Stomach (tissue), 9 donors: ENCODE measurements around the gene ZDHHC18. TPM values are rescaled to one million over a fixed set of nuclear protein-coding genes. Genes with fewer than 3 reads are reported as not detected.

ENCODE experiments used
- DNase-seq, 2 donors: peaks; one replicate each; pipeline versions ENCODE4 v3.0.0 to v3.0.0-alpha.2; 2013 to 2019
- H3K27ac ChIP-seq, 5 donors: fragments of 200-600 bp in 4 of 5; sonication (generic) in 4 of 5; one replicate each; pipeline ENCODE4 v1.5.1; 2013 to 2019; ENCODE audit warnings: mild to moderate bottlenecking in 1 of 5, moderate library complexity in 1 of 5
- H3K27me3 ChIP-seq, 3 donors: fragments of 200-600 bp; sonication (generic); one replicate each; pipeline ENCODE4 v1.5.1; 2017 to 2019; ENCODE audit warnings: mixed run types in 1 of 3
- H3K36me3 ChIP-seq, 4 donors: fragments of 200-600 bp; sonication (generic); 1 replicate in 3 of 4; 2 replicates in 1 of 4; pipeline ENCODE4 v1.5.1; 2016 to 2019
- H3K4me1 ChIP-seq, 4 donors: fragments of 200-600 bp; sonication (generic); one replicate each; pipeline ENCODE4 v1.5.1; 2016 to 2019
- H3K4me3 ChIP-seq, 4 donors: fragments of 200-600 bp; sonication (generic) in 3 of 4; one replicate each; pipeline ENCODE4 v1.5.1; 2016 to 2019; ENCODE audit warnings: mild to moderate bottlenecking in 1 of 4
- H3K9me3 ChIP-seq, 4 donors: fragments of 200-600 bp; sonication (generic); one replicate each; pipeline ENCODE4 v1.5.1; 2016 to 2019
- EP300 ChIP-seq: sonication (generic); formaldehyde crosslinking; IDR thresholded peaks from one replicate; pipeline ENCODE4 v1.6.1; 2017; ENCODE audit warnings: antibody characterized with exemption
- POLR2A ChIP-seq, 4 donors: fragments of 450-650 bp; IDR thresholded peaks; one replicate each; pipeline ENCODE4 v1.6.1; 2016; ENCODE audit warnings: antibody characterized with exemption in 4 of 4, control low read depth in 2 of 4, mild to moderate bottlenecking in 1 of 4, moderate library complexity in 1 of 4
- POLR2AphosphoS5 ChIP-seq, 3 donors: sonication (generic); formaldehyde crosslinking; IDR thresholded peaks; one replicate each; pipeline ENCODE4 v1.6.1; 2016; ENCODE audit warnings: antibody characterized with exemption in 3 of 3
- WGBS, 5 donors: extraction: QIAGEN DNeasy Blood & Tissue Kit in 3 of 5; methylation state at CpG; one replicate each; pipeline versions ENCODE4 v1.1.5 to v1.1.7; 2013 to 2018; 5-methylcytosine and 5-hydroxymethylcytosine counted together
- intact Hi-C: fragments of 100-400 bp; cut with DNase I; formaldehyde crosslinking; loops from one replicate; pipeline ENCODE4 v1.15.1; 2023; ENCODE audit warnings: low total_unique reads
- polyA plus RNA-seq, 3 donors: library from polyadenylated mRNA; stranded (reverse); fragments of 200-250 nt; gene quantifications; one replicate each; pipeline ENCODE4 v1.2.3, GENCODE V29; 2013
- small RNA-seq, 4 donors: library from RNA; depleted of rRNA; stranded (forward); fragments of <200 nt; gene quantifications; one replicate each; pipeline ENCODE3, GENCODE V24; 2016
- total RNA-seq, 5 donors: library from RNA; depleted of rRNA; stranded (reverse); fragments of >200 nt; gene quantifications; one replicate each; pipeline versions ENCODE4 v1.1.0 to v1.2.3, GENCODE V29; 2014 to 2016
- TF ChIP-seq, protein P1 (sequence below), 7 experiments: fragments of 450-650 bp in 4 of 7; fragments of 200-600 bp in 3 of 7; sonication (generic) in 3 of 7; IDR thresholded peaks; one replicate each; pipeline ENCODE4 v1.5.1; 2016 to 2019; ENCODE audit warnings: antibody characterized with exemption in 7 of 7, control low read depth in 2 of 7, mild to moderate bottlenecking in 1 of 7
- donor health status: healthy with polysubstance abuse.
- donor health status: Bipolar disorder and iron deficiency.
- donor health status: healthy.

Gene ZDHHC18
- total and polyA plus RNA-seq, 8 donors, result 5.2 to 81.7 (median 9.2) TPM

DNA sequence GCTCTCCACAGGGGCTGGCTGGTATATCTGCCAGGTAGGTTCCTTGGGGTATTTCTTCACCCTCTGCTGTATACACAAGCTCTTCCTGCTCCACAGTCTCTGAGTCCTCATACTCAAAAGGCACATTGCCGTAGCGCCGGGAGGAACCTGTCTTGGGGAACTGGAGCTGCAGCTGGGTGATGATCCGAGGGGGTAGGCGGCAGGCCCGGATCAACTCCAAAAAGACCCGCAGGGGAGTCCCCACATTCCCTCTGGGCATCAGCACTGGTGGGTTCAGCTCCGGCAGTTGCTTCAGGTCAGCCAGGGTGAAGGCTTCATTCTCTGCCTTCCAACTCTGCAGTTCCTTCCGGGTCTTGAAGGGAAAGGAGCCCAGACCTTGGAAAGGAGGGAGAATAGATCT lies 70.9 kb downstream of the ZDHHC18 start:
- H3K27me3 ChIP-seq, result no peaks in the 10 kb centered on the region
- intact Hi-C loops, result no loop called here
- H3K9me3 ChIP-seq, result no peaks in the 10 kb centered on the region
- H3K4me1 ChIP-seq, result peaks cover 12 to 47% (median 32%) of the 10 kb centered on the region in 4 donors
- WGBS, 5 donors, result 85 to 96% (median 92%) methylated on average over 5 to 9 of the region's 9 CpGs
- TF ChIP-seq POLR2A (IDR thresholded peaks at IDR 0.05), result no peak
- TF ChIP-seq, protein P1, sequence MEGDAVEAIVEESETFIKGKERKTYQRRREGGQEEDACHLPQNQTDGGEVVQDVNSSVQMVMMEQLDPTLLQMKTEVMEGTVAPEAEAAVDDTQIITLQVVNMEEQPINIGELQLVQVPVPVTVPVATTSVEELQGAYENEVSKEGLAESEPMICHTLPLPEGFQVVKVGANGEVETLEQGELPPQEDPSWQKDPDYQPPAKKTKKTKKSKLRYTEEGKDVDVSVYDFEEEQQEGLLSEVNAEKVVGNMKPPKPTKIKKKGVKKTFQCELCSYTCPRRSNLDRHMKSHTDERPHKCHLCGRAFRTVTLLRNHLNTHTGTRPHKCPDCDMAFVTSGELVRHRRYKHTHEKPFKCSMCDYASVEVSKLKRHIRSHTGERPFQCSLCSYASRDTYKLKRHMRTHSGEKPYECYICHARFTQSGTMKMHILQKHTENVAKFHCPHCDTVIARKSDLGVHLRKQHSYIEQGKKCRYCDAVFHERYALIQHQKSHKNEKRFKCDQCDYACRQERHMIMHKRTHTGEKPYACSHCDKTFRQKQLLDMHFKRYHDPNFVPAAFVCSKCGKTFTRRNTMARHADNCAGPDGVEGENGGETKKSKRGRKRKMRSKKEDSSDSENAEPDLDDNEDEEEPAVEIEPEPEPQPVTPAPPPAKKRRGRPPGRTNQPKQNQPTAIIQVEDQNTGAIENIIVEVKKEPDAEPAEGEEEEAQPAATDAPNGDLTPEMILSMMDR (IDR thresholded peaks at IDR 0.05), result no peak
- no peak for TF ChIP-seq EP300
- no peak for TF ChIP-seq POLR2AphosphoS5 (IDR thresholded peaks at IDR 0.05)
- H3K27ac ChIP-seq, result no peak overlapping the region
- no peak for DNase-seq
- peaks cover 45 to 61% (median 60%) of the 10 kb centered on the region in 4 donors for H3K36me3 ChIP-seq
- H3K4me3 ChIP-seq, result no peak overlapping the region

DNA sequence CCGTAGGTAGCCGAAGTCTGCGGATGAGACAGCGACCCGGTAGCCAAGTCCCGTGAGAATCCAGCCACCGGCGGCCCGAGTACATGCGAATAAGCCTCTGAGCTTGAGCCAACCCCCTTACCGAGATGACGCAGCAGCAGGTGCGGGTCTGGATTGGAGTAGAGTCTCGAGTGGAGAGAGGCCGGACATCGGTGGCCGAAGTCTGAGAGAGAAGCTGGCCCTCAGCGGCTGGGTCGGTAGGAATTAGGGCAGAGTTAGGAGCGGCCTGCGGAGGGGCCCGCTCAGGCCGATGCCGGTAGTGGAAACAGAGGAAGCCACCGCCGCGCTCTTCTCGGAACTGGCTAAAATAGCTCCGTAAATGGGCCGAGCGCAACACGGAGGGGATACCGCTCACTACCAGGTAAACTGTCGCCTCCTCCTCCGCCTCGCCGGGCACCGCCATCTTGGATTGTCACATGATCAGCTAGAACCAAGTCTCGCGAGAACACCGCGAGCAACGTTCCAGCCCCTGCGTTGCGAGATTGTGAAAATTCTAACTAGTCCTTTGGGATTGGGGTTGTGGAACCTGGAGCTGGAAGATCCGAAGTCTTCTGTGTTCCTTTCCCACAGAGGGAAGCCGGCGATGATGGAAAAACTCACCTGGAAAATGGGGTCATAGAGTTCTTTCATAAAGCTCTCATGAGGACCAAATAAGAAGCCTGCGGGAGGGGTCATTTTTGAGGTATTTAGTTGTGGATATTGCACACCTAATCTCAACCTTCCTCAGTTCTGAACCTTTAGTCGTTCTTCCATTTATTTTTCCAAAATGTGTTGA lies 73.7 kb downstream of the ZDHHC18 start, which contains the start of gene GPATCH3:
Gene GPATCH3 (minus strand): TSS at position 467 of the 814 bp plus-strand sequence. CDS start 25 bp downstream, at position 442.
- intact Hi-C loops, result no loop called here
- Histone ChIP-seq H3K27ac (peak within 1 kb of the TSS; percentile 63 to 90 (median 89)), H3K36me3 (peaks cover 23 to 32% (median 32%) of the 10 kb centered on the region in 4 donors), H3K4me3 (peak within 1 kb of the TSS; percentile 86 to 100 (median 96)), H3K27me3 (no peaks in the 10 kb centered on the region), H3K9me3 (no peaks in the 10 kb centered on the region), H3K4me1 (peaks cover 12 to 44% (median 32%) of the 10 kb centered on the region in 4 donors)
- TF ChIP-seq, protein P1 (IDR thresholded peaks at IDR 0.05), result no peak
- TF ChIP-seq POLR2AphosphoS5 (IDR thresholded peaks at IDR 0.05) (peak; percentile 81 to 93 (median 91)), POLR2A (IDR thresholded peaks at IDR 0.05) (no peak), EP300 (no peak)
- 0 to 1% (median 1%) methylated on average over 48 to 50 of the region's 50 CpGs for WGBS, 5 donors
- DNase-seq, result peak; percentile 95 to 97

DNA sequence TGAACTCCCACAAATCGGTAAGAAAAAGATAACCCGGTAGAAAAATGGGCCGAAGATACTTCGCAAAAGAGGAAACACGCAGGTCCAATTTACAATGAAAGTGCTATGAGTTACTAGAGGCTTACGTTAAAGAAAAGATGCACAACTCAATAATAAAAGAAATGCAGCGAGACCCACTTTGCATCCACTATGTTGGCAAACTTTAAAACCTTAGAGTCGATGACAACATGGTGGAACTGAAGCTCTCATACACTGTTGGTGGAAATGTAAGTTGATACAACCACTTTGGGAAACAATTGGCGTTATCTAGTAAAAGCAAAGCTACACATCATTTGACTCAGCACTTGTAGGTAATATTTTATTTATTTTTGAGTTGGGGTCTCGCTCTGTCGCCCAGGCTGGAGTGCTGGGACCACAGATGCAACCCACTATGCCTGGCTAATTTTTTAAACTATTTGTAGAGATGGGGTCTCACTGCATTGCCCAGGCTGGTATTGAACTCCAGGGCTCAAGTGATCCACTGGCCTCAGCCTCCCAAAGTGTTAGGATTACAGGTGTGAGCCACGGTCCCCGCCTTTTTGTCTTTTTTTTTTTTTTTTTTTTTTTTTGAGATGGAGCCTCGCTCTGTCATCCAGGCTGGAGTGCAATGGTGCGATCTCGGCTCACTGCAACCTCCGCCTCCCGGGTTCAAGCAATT lies 74.5 kb downstream of the ZDHHC18 start:
- Histone ChIP-seq H3K4me3 (peak overlapping the region; percentile 86 to 100 (median 96)), H3K9me3 (no peaks in the 10 kb centered on the region), H3K36me3 (peaks cover 17 to 24% (median 24%) of the 10 kb centered on the region in 4 donors), H3K4me1 (peaks cover 12 to 38% (median 28%) of the 10 kb centered on the region in 4 donors), H3K27me3 (no peaks in the 10 kb centered on the region), H3K27ac (peak overlapping the region in 4 of 5 donors; percentile 85 to 90 (median 89))
- intact Hi-C loops, result no loop called here
- WGBS, 5 donors, result 60 to 70% (median 64%) methylated on average over 16 to 18 of the region's 18 CpGs
- DNase-seq, result no peak
- no peak for TF ChIP-seq POLR2AphosphoS5 (IDR thresholded peaks at IDR 0.05)
- TF ChIP-seq POLR2A (IDR thresholded peaks at IDR 0.05), result no peak
- TF ChIP-seq EP300, result no peak
- TF ChIP-seq, protein P1 (IDR thresholded peaks at IDR 0.05), result no peak

Small RNA genes within 50 kb of the gene (small RNA-seq; reads per million reads assigned to genes)
- gene RN7SL165P, result 0 reads per million in 4 donors

Other genes with a start within 250 kb of the ZDHHC18 start
- gene ARID1A, start 130.7 kb upstream of the ZDHHC18 start, total RNA-seq, result 10 to 100 TPM; 42.9 to 74.2 (median 50.1) TPM
- 10 to 100 TPM in 2 of 3 donors, 1 to 10 TPM in 1; 9.9 to 10.8 (median 10.4) TPM for gene ARID1A, start 130.7 kb upstream of the ZDHHC18 start, polyA plus RNA-seq
- gene PIGV, start 38.7 kb upstream of the ZDHHC18 start, total RNA-seq, result 10 to 100 TPM in 2 of 5 donors, 1 to 10 TPM in 1, under 1 TPM in 1, not detected in 1; 0.87 to 30.8 (median 8.7) TPM
- 1 to 10 TPM; 3.4 to 7.5 (median 6.4) TPM for gene PIGV, start 38.7 kb upstream of the ZDHHC18 start, polyA plus RNA-seq
- gene SFN, start 36.5 kb downstream of the ZDHHC18 start, total RNA-seq, result 100 to 1,000 TPM in 1 of 5 donors, 10 to 100 TPM in 4; 17.4 to 109 (median 78.1) TPM
- 100 to 1,000 TPM in 2 of 3 donors, 10 to 100 TPM in 1; 77.6 to 410 (median 146) TPM for gene SFN, start 36.5 kb downstream of the ZDHHC18 start, polyA plus RNA-seq
- gene GPN2, start 63.6 kb downstream of the ZDHHC18 start, total RNA-seq, result 10 to 100 TPM in 2 of 5 donors, 1 to 10 TPM in 3; 5.4 to 66.3 (median 9.9) TPM
- 10 to 100 TPM; 11.2 to 20.6 (median 15.6) TPM for gene GPN2, start 63.6 kb downstream of the ZDHHC18 start, polyA plus RNA-seq
- gene GPATCH3, start 73.8 kb downstream of the ZDHHC18 start, total RNA-seq, result 10 to 100 TPM in 3 of 5 donors, 1 to 10 TPM in 2; 3.1 to 42.0 (median 10.3) TPM
- gene GPATCH3, start 73.8 kb downstream of the ZDHHC18 start, polyA plus RNA-seq, result 10 to 100 TPM; 13.5 to 21.8 (median 18.3) TPM
- 10 to 100 TPM in 2 of 5 donors, 1 to 10 TPM in 1, not detected in 2; 8.3 to 31.2 (median 21.7) TPM for gene NR0B2, start 87.3 kb downstream of the ZDHHC18 start, total RNA-seq
- gene NR0B2, start 87.3 kb downstream of the ZDHHC18 start, polyA plus RNA-seq, result 10 to 100 TPM; 10.7 to 63.3 (median 39.1) TPM
- gene NUDC, start 95.1 kb downstream of the ZDHHC18 start, total RNA-seq, result 10 to 100 TPM; 20.0 to 88.1 (median 33.5) TPM
- gene NUDC, start 95.1 kb downstream of the ZDHHC18 start, polyA plus RNA-seq, result 10 to 100 TPM; 58.6 to 80.6 (median 71.7) TPM
- gene KDF1, start 133.8 kb downstream of the ZDHHC18 start, total RNA-seq, result 10 to 100 TPM in 2 of 5 donors, 1 to 10 TPM in 3; 2.9 to 21.6 (median 7.1) TPM
- 10 to 100 TPM; 13.6 to 15.3 (median 14.5) TPM for gene KDF1, start 133.8 kb downstream of the ZDHHC18 start, polyA plus RNA-seq
- gene TRNP1, start 167.0 kb downstream of the ZDHHC18 start, total RNA-seq, result 100 to 1,000 TPM in 1 of 5 donors, 10 to 100 TPM in 3, 1 to 10 TPM in 1; 1.7 to 188 (median 40.0) TPM
- 100 to 1,000 TPM; 121 to 216 (median 183) TPM for gene TRNP1, start 167.0 kb downstream of the ZDHHC18 start, polyA plus RNA-seq
- 10 to 100 TPM in 2 of 5 donors, 1 to 10 TPM in 3; 1.8 to 33.0 (median 5.5) TPM for gene TENT5B, start 186.2 kb downstream of the ZDHHC18 start, total RNA-seq
- 10 to 100 TPM in 1 of 3 donors, 1 to 10 TPM in 2; 1.7 to 27.5 (median 3.9) TPM for gene TENT5B, start 186.2 kb downstream of the ZDHHC18 start, polyA plus RNA-seq